OCI-M2 (cell line): Measurements from ENCODE around the gene RAB40A.
"Not testable (repeated sequence)": the region's sequence is repeated elsewhere in the genome, so short reads cannot be mapped to it uniquely, and the experiment has no call there.

Experiments
- DNase-seq: peaks from one replicate; lab custom pipeline; 2025; ENCODE audit not compliant: unreplicated experiment; lab: John Stamatoyannopoulos, UW

Gene RAB40A

DNA sequence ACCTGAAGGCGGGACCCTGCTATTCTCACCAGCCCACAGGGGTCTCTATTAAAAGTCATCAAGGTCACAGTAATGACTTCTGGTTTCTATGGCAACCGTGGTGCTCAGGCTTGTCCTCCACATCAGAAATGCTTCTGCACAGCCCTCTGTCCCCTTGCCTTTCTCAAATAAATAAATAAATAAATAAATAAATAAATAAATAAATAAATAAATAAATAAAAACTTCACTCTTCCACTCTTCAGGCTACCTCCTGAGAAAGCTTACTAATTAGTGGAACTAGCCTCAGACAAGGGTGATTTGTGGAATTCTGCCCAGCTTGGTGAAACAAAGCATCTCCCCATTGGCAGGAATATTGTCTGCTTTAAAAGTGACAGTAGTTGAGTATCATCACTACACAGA is 5.5 kb upstream of the RAB40A start:
- no peak for DNase-seq

DNA sequence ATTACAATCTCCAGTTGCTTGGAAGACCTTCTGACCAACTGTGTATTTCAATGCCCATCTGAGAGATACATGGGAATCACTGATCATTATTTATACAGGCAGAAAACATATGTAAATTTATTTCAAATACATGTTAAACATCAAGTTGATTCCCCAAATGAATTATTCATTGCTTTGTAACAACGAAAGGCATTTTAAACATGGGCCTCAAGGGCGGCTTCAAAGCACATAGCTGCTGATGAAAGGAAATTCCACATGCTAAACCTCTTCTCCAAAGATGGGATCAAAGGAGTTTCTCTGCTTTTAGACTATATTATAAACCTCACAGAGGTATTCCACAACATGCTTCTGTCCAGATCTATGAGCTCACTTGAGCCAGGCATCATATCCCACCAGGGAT is 4.3 kb upstream of the RAB40A start:
- DNase-seq, result no peak

DNA sequence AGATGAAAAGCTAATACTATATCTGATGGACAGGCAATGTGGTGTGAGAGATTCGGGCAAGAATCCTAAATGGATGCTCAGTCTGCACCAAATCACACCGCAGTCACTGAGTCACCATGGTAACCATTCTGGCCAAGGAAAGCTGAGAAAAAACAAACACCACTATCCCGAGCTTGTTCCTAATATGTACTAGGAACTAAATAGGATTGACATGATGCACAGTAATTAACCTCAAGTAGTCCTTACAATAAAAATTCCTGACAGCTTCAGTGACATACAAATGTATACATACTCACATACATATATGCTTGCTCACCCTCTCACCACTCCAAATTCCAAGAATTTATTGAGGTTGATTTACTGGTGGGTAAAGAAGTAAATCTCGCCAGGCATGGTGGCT is 1.1 kb upstream of the RAB40A start:
- DNase-seq, result no peak

- DNase-seq, result no peak
Observed at GRCh38 chrX:103518571-103518970, 718 bp downstream of the RAB40A start.

GRCh38 chrX:103517246-103517645 is 2.0 kb downstream of the RAB40A start:
- DNase-seq, result no peak

DNA sequence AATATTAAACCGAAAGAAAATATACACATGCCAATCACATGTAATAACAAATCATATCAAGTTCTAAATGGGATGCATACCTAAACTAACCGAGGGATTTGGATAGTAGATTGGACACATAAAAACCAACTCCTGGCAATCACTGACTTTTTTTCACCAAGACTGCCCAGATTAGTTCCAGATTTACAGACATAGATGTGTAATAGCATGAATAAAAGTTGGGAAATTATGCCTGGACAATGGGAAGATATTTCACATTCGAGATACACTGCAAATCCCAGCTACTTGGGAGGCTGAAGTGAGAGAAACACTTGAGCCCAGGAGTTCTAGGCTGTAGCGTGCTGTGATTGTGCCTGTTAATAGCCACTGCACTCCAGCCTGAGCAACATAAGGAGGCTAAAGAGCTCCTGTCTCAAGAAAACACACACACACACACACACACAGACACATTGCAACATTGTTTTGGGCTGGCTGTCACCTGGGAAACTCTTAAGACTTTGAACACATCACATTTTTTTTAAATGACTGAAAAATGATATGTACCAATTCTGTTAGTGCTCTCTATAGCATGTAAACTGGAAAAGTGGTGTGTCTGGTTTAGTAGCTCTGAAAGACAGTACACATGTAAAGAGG is 5.7 kb downstream of the RAB40A start:
- DNase-seq, result no peak

DNA sequence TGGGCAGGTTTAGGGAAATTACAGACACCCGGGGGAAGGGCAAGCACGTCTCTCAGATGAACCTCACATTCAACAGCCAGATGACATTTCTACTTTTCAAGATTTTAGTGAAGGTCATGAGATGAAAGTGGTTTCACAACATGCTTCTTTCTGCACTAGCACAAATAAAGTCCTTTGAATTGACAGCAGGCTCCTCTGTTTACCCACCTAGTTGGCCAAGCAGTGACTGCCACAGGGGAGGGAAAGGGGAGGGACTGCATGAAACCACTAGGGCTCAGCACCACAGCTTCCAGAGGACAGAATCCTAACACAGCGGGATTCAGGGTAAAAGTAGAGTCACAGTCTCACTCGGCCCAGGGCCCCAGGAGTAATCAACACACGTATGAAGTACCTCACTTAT is 6.2 kb downstream of the RAB40A start:
- no peak for DNase-seq

DNA sequence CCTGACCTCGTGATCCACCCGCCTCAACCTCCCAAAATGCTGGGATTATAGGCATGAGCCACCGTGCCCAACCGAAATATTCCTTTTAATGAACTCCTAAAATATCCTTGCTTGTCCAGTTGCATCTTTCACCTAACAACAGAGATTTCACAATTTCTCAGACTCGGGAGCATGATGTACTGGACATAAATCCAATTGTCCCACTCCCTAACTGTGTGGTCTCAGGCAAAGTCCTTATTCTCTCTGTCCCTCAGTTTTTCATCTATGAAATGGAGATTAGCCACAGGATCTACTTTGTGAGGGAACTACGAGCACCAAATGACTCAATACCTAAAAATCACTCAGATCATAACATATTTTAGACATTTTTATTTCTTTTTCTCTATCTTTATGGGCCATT is 9.3 kb downstream of the RAB40A start:
- DNase-seq, result no peak

DNA sequence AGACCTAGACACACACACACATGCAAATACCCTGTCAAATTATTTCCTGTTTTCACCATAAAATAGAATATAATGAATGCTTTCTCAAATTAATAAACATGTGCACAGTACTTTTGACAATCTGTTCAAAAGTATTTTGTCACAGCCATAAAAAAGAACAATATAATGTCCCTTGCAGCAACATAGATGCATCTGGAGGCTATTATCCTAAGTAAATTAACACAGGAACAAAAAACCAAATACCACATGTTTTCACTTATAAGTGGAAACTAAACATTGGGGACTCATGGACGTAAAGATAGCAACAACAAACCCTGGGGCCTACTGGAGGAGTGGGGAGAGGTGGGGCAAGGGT is 15.5 kb downstream of the RAB40A start:
- DNase-seq, result no peak

GRCh38 chrX:103503163-103503852 is 16.0 kb downstream of the RAB40A start:
- no peak for DNase-seq

- no peak for DNase-seq
Observed at GRCh38 chrX:103498786-103499185, 20.5 kb downstream of the RAB40A start.

- DNase-seq, result no peak
Observed at GRCh38 chrX:103495786-103496185, 23.5 kb downstream of the RAB40A start.

- DNase-seq, result not testable (repeated sequence)
Observed at GRCh38 chrX:103493578-103493977, 25.7 kb downstream of the RAB40A start.

- not testable (repeated sequence) for DNase-seq
Observed at GRCh38 chrX:103489733-103490132, 29.6 kb downstream of the RAB40A start.

DNA sequence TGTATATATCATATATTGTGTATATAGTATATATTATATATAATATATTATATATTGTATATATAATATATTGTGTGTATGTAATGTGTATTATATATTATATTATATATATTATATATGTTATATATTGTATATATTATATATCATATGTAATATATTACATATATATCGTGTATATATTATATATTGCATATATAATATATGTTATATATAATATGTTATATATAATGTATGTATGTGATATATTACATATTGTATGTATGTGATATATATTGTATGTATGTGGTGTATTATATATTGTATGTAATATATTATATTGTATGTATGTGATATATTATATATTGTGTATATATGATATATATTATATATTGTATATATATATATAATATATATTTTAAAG is 30.5 kb downstream of the RAB40A start:
- DNase-seq, result no peak

GRCh38 chrX:103488332-103488731 is 31.0 kb downstream of the RAB40A start:
- DNase-seq, result no peak

- DNase-seq, result no peak
Observed at GRCh38 chrX:103483720-103484119, 35.6 kb downstream of the RAB40A start.

- DNase-seq, result no peak
Observed at GRCh38 chrX:103480526-103480925, 38.8 kb downstream of the RAB40A start.

DNA sequence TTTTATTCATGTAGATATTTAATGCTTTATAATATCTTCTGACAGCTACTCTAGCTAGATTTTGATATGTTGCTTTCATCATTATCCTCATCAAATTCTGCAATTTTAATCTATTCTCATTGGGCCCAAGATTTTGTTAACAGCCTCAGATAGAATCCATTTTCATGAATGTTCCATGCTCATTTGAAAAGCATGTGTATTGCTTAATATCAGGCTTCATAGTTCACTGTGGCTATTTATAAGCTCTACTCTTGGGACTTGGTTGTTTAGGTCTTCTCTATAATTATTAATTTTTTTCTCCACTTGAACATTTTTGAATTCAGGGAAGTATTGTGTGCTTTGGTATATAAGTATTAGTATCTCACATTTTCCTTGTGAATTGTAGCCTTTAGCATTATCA is 41.8 kb downstream of the RAB40A start:
- DNase-seq, result no peak

- no peak for DNase-seq
Observed at GRCh38 chrX:103475381-103475780, 43.9 kb downstream of the RAB40A start.

DNA sequence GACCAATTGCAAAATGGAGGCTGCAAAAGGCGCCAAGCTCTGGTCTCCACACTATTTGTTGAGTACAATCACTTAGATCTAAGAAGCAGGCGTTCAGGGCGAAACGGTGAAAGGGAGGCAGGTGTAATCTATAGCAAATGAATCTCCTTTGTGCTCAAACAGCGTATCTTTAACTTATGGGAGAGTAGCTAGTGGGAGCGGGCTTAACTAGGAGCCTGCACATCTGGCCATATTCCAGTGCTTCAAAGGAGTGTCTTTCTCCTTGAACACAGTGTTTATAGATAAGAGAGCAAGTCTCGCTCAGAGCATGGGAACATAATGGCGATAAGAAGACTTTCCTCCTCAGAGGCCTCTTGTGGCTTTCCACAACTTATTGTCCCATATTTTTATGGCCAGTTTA is 49.3 kb downstream of the RAB40A start:
- DNase-seq, result not testable (repeated sequence)

- DNase-seq, result no peak
Observed at GRCh38 chrX:103467887-103468286, 51.4 kb downstream of the RAB40A start.

DNA sequence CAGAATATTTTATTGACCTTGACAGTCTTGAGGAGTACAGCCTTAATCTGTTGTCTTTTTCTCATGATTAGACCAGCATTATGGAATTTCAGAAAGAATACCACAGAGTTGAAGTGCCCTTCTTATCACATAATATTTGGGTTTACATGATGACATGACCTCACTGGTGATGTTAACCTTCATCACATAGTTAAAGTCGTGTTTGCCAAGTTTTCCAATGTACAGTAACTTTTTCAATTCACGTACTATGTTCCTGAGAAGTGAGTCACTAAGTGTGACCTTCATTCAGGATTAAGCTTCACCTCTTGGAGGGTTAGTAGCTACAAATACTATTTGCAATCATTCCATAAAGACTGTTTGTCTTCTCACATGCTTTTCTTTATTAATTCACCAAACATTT is 52.1 kb downstream of the RAB40A start:
- no peak for DNase-seq
